ENCODE measurements around the gene RPS18. TPM values are rescaled to one million over a fixed set of nuclear protein-coding genes. Genes with fewer than 3 reads are reported as not detected.

RPS18 gene
- polyA plus RNA-seq, 3 donors, result 3,032 to 3,633 (median 3,084) TPM

DNA sequence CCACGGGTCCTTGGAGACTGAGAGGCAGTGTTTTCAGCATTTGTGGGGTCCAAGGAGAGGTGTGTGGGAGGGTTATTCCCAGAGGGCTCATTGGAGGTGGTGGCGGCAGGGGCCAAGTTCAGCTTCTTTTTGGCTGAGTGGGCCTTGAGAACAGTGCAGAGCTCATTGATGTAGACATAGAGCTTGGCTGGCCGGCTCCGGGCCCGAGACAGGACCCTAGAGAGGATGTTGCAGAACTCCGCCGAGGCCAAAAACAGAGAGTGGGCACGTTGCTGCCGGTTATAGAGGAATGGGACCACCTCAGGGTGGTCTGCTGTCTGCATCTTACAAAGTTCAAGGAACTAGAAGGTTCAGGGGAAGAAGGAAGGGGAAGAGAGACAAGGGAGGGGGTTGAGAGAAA is 49.4 kb downstream of the RPS18 start:
- no peak for DNase-seq

- no peak for DNase-seq
These were observed 51.7 kb downstream of the RPS18 start for GRCh38 chr6:33323623-33323948.

GRCh38 chr6:33324125-33324524 is 52.2 kb downstream of the RPS18 start:
- no peak for DNase-seq

Other genes with a start within 250 kb of the RPS18 start
- 10 to 100 TPM in 2 of 3 donors, 1 to 10 TPM in 1; 9.8 to 22.0 (median 21.3) TPM for gene HLA-DPA1, start 198.4 kb upstream of the RPS18 start, polyA plus RNA-seq (ENCODE audit: insufficient read length in 3 of 3)
- 10 to 100 TPM; 13.0 to 21.6 (median 19.9) TPM for gene HLA-DPB1, start 196.1 kb upstream of the RPS18 start, polyA plus RNA-seq (ENCODE audit: insufficient read length in 3 of 3)
- gene COL11A2, start 79.6 kb upstream of the RPS18 start, polyA plus RNA-seq (ENCODE audit: insufficient read length in 3 of 3), result 1 to 10 TPM; 4.8 to 7.7 (median 5.8) TPM
- 10 to 100 TPM; 58.1 to 67.5 (median 61.9) TPM for gene RXRB, start 71.4 kb upstream of the RPS18 start, polyA plus RNA-seq (ENCODE audit: insufficient read length in 3 of 3)
- 100 to 1,000 TPM; 104 to 127 (median 121) TPM for gene SLC39A7, start 71.2 kb upstream of the RPS18 start, polyA plus RNA-seq (ENCODE audit: insufficient read length in 3 of 3)
- gene HSD17B8, start 67.4 kb upstream of the RPS18 start, polyA plus RNA-seq (ENCODE audit: insufficient read length in 3 of 3), result 10 to 100 TPM; 28.0 to 31.6 (median 31.2) TPM
- 10 to 100 TPM; 61.9 to 65.3 (median 61.9) TPM for gene RING1, start 63.6 kb upstream of the RPS18 start, polyA plus RNA-seq (ENCODE audit: insufficient read length in 3 of 3)
- 10 to 100 TPM; 71.3 to 95.2 (median 91.5) TPM for gene VPS52, start 199 bp upstream of the RPS18 start, polyA plus RNA-seq (ENCODE audit: insufficient read length in 3 of 3)
- gene B3GALT4, start 5.0 kb downstream of the RPS18 start, polyA plus RNA-seq (ENCODE audit: insufficient read length in 3 of 3), result 1 to 10 TPM; 5.2 to 5.9 (median 5.3) TPM
- 10 to 100 TPM; 70.0 to 73.9 (median 70.6) TPM for gene WDR46, start 17.2 kb downstream of the RPS18 start, polyA plus RNA-seq (ENCODE audit: insufficient read length in 3 of 3)
- gene PFDN6, start 17.5 kb downstream of the RPS18 start, polyA plus RNA-seq (ENCODE audit: insufficient read length in 3 of 3), result 10 to 100 TPM; 74.9 to 83.0 (median 75.8) TPM
- gene RGL2, start 26.9 kb downstream of the RPS18 start, polyA plus RNA-seq (ENCODE audit: insufficient read length in 3 of 3), result 100 to 1,000 TPM; 121 to 133 (median 130) TPM
- gene TAPBP, start 42.0 kb downstream of the RPS18 start, polyA plus RNA-seq (ENCODE audit: insufficient read length in 3 of 3), result 10 to 100 TPM; 34.8 to 50.6 (median 50.2) TPM
- gene ZBTB22, start 45.7 kb downstream of the RPS18 start, polyA plus RNA-seq (ENCODE audit: insufficient read length in 3 of 3), result 10 to 100 TPM; 26.1 to 27.5 (median 26.2) TPM
- gene DAXX, start 50.9 kb downstream of the RPS18 start, polyA plus RNA-seq (ENCODE audit: insufficient read length in 3 of 3), result 10 to 100 TPM; 57.2 to 64.0 (median 58.2) TPM
- gene KIFC1, start 119.7 kb downstream of the RPS18 start, polyA plus RNA-seq (ENCODE audit: insufficient read length in 3 of 3), result 10 to 100 TPM; 42.2 to 54.6 (median 43.3) TPM
- 10 to 100 TPM; 68.7 to 82.5 (median 74.8) TPM for gene PHF1, start 138.9 kb downstream of the RPS18 start, polyA plus RNA-seq (ENCODE audit: insufficient read length in 3 of 3)
- gene CUTA, start 146.0 kb downstream of the RPS18 start, polyA plus RNA-seq (ENCODE audit: insufficient read length in 3 of 3), result 100 to 1,000 TPM; 225 to 264 (median 238) TPM
- 10 to 100 TPM; 31.5 to 40.8 (median 37.8) TPM for gene SYNGAP1, start 148.0 kb downstream of the RPS18 start, polyA plus RNA-seq (ENCODE audit: insufficient read length in 3 of 3)
- 10 to 100 TPM; 13.7 to 16.4 (median 14.9) TPM for gene ZBTB9, start 182.5 kb downstream of the RPS18 start, polyA plus RNA-seq (ENCODE audit: insufficient read length in 3 of 3)